ENCODE results near the gene GAD2. TPM values are rescaled to one million over a fixed set of nuclear protein-coding genes. Genes with fewer than 3 reads are reported as not detected.
A peak's percentile ranks its signal among the peaks of the same experiment; 100 is the strongest.
"Not testable (repeated sequence)": the region's sequence is repeated elsewhere in the genome, so short reads cannot be mapped to it uniquely, and the experiment has no call there.

Gene GAD2
- total and polyA plus RNA-seq, 5 donors, result not detected

- intact Hi-C loops (cut with DNase I), result no loop called here
Observed at GRCh38 chr10:26318672-26319071, 102.1 kb downstream of the GAD2 start.

GRCh38 chr10:26323219-26323618 is 106.6 kb downstream of the GAD2 start:
- intact Hi-C loops (cut with DNase I), result no loop called here
- no peak for DNase-seq
- ATAC-seq, result no peak

More at GRCh38 chr10:26318672-26319071, 102.1 kb downstream of the GAD2 start:
- WGBS, result 52% methylated on average over 5 of the region's 5 CpGs
- Histone ChIP-seq H3K27ac (ENCODE audit: low read length) (no peak overlapping the region), H3K9me3 (ENCODE audit: control insufficient read depth, low read length) (no peaks in the 10 kb centered on the region), H3K4me3 (ENCODE audit: low read length) (no peak overlapping the region), H3K4me1 (ENCODE audit: control insufficient read depth, insufficient read depth, low read length) (no peaks in the 10 kb centered on the region), H3K27me3 (ENCODE audit: control insufficient read depth, insufficient read depth) (no peaks in the 10 kb centered on the region)
- DNase-seq (peak in 1 of 3 donors; percentile 24), ATAC-seq (no peak)

GRCh38 chr10:26326851-26327250 is 110.3 kb downstream of the GAD2 start:
- H3K9me3 ChIP-seq (ENCODE audit: control insufficient read depth, low read length), result no peaks in the 10 kb centered on the region
- DNase-seq, result no peak
- H3K27ac ChIP-seq (ENCODE audit: low read length), result no peak overlapping the region
- H3K27me3 ChIP-seq (ENCODE audit: control insufficient read depth, insufficient read depth), result no peaks in the 10 kb centered on the region
- no peak overlapping the region for H3K4me3 ChIP-seq (ENCODE audit: low read length)
- intact Hi-C loops (cut with DNase I), result no loop called here
- ATAC-seq, result no peak
- H3K4me1 ChIP-seq (ENCODE audit: control insufficient read depth, insufficient read depth, low read length), result no peaks in the 10 kb centered on the region
- 83% methylated on average over 3 of the region's 3 CpGs for WGBS

More at GRCh38 chr10:26323219-26323618, 106.6 kb downstream of the GAD2 start:
- H3K27me3 ChIP-seq (ENCODE audit: control insufficient read depth, insufficient read depth), result no peaks in the 10 kb centered on the region
- H3K9me3 ChIP-seq (ENCODE audit: control insufficient read depth, low read length), result no peaks in the 10 kb centered on the region
- no peak overlapping the region for H3K4me3 ChIP-seq (ENCODE audit: low read length)
- H3K27ac ChIP-seq (ENCODE audit: low read length), result no peak overlapping the region
- no peaks in the 10 kb centered on the region for H3K4me1 ChIP-seq (ENCODE audit: control insufficient read depth, insufficient read depth, low read length)
- WGBS, result 70% methylated on average over 3 of the region's 3 CpGs

- WGBS, result 85% methylated on average over 4 of the region's 4 CpGs
- Histone ChIP-seq H3K27me3 (ENCODE audit: control insufficient read depth, insufficient read depth) (no peaks in the 10 kb centered on the region), H3K27ac (ENCODE audit: low read length) (no peak overlapping the region), H3K9me3 (ENCODE audit: control insufficient read depth, low read length) (no peaks in the 10 kb centered on the region), H3K4me3 (ENCODE audit: low read length) (no peak overlapping the region), H3K4me1 (ENCODE audit: control insufficient read depth, insufficient read depth, low read length) (no peaks in the 10 kb centered on the region)
- DNase-seq, result no peak
- intact Hi-C loops (cut with DNase I), result no loop called here
- no peak for ATAC-seq
Observed at GRCh38 chr10:26327811-26328210, 111.2 kb downstream of the GAD2 start.

- H3K27ac ChIP-seq (ENCODE audit: low read length), result no peak overlapping the region
- ATAC-seq (no peak), DNase-seq (no peak)
- H3K4me1 ChIP-seq (ENCODE audit: control insufficient read depth, insufficient read depth, low read length), result no peaks in the 10 kb centered on the region
- intact Hi-C loops (cut with DNase I), result no loop called here
- 71% methylated on average over 3 of the region's 3 CpGs for WGBS
- no peaks in the 10 kb centered on the region for H3K9me3 ChIP-seq (ENCODE audit: control insufficient read depth, low read length)
- H3K27me3 ChIP-seq (ENCODE audit: control insufficient read depth, insufficient read depth), result no peaks in the 10 kb centered on the region
- H3K4me3 ChIP-seq (ENCODE audit: low read length), result no peak overlapping the region
Observed at GRCh38 chr10:26331371-26331770, 114.8 kb downstream of the GAD2 start.

GRCh38 chr10:26334232-26334931 is 117.8 kb downstream of the GAD2 start:
- Histone ChIP-seq H3K27me3 (ENCODE audit: control insufficient read depth, insufficient read depth) (no peaks in the 10 kb centered on the region), H3K27ac (ENCODE audit: low read length) (no peak overlapping the region), H3K4me1 (ENCODE audit: control insufficient read depth, insufficient read depth, low read length) (no peaks in the 10 kb centered on the region), H3K4me3 (ENCODE audit: low read length) (no peak overlapping the region), H3K9me3 (ENCODE audit: control insufficient read depth, low read length) (no peaks in the 10 kb centered on the region)
- intact Hi-C loops (cut with DNase I), result loop anchor here in 2 of 4 donors (2.0 kb wide), 1 partner anchor 222 kb away; no protein-coding TSS in a partner anchor
- ATAC-seq, result no peak
- WGBS, result 66% methylated on average over 4 of the region's 4 CpGs
- DNase-seq, result no peak

GRCh38 chr10:26334932-26335573 is 118.5 kb downstream of the GAD2 start:
- ATAC-seq, result peak; percentile 66 to 75
- intact Hi-C loops (cut with DNase I), result loop anchor here (2.0 to 5.0 kb wide), 2 partner anchors 222 kb away; no protein-coding TSS in a partner anchor
- Histone ChIP-seq H3K27ac (ENCODE audit: low read length) (no peak overlapping the region), H3K4me1 (ENCODE audit: control insufficient read depth, insufficient read depth, low read length) (no peaks in the 10 kb centered on the region), H3K27me3 (ENCODE audit: control insufficient read depth, insufficient read depth) (no peaks in the 10 kb centered on the region), H3K4me3 (ENCODE audit: low read length) (no peak overlapping the region), H3K9me3 (ENCODE audit: control insufficient read depth, low read length) (no peaks in the 10 kb centered on the region)
- DNase-seq, result peak; percentile 38 to 61 (median 50)
- 10% methylated on average over 7 of the region's 7 CpGs for WGBS

- DNase-seq, result no peak
- H3K27me3 ChIP-seq (ENCODE audit: control insufficient read depth, insufficient read depth), result no peaks in the 10 kb centered on the region
- no peak overlapping the region for H3K4me3 ChIP-seq (ENCODE audit: low read length)
- H3K27ac ChIP-seq (ENCODE audit: low read length), result no peak overlapping the region
- H3K4me1 ChIP-seq (ENCODE audit: control insufficient read depth, insufficient read depth, low read length), result no peaks in the 10 kb centered on the region
- ATAC-seq, result no peak
- 56% methylated on average over 6 of the region's 6 CpGs for WGBS
- intact Hi-C loops (cut with DNase I), result loop anchor here (2.0 to 5.0 kb wide), 2 partner anchors 221 to 222 kb away; no protein-coding TSS in a partner anchor
- H3K9me3 ChIP-seq (ENCODE audit: control insufficient read depth, low read length), result no peaks in the 10 kb centered on the region
Observed at GRCh38 chr10:26335574-26336093, 119.1 kb downstream of the GAD2 start.

- Histone ChIP-seq H3K9me3 (ENCODE audit: control insufficient read depth, low read length) (no peaks in the 10 kb centered on the region), H3K27ac (ENCODE audit: low read length) (no peak overlapping the region), H3K4me3 (ENCODE audit: low read length) (no peak overlapping the region), H3K4me1 (ENCODE audit: control insufficient read depth, insufficient read depth, low read length) (no peaks in the 10 kb centered on the region), H3K27me3 (ENCODE audit: control insufficient read depth, insufficient read depth) (no peaks in the 10 kb centered on the region)
- intact Hi-C loops (cut with DNase I), result loop anchor here in 2 of 4 donors (5.0 kb wide), 1 partner anchor 220 kb away; no protein-coding TSS in a partner anchor
- peak in 1 of 2 donors; percentile 29 for ATAC-seq
- DNase-seq, result no peak
- 63% methylated on average over 2 of the region's 2 CpGs for WGBS
Observed at GRCh38 chr10:26336979-26337378, 120.4 kb downstream of the GAD2 start.

GRCh38 chr10:26341701-26342100 is 125.1 kb downstream of the GAD2 start:
- H3K9me3 ChIP-seq (ENCODE audit: control insufficient read depth, low read length), result no peaks in the 10 kb centered on the region
- ATAC-seq, result no peak
- intact Hi-C loops (cut with DNase I), result no loop called here
- no peak overlapping the region for H3K4me3 ChIP-seq (ENCODE audit: low read length)
- no peaks in the 10 kb centered on the region for H3K27me3 ChIP-seq (ENCODE audit: control insufficient read depth, insufficient read depth)
- no peak for DNase-seq
- no peaks in the 10 kb centered on the region for H3K4me1 ChIP-seq (ENCODE audit: control insufficient read depth, insufficient read depth, low read length)
- H3K27ac ChIP-seq (ENCODE audit: low read length), result no peak overlapping the region

GRCh38 chr10:26348821-26349417 is 132.3 kb downstream of the GAD2 start:
- ATAC-seq; H3K4me1 ChIP-seq (ENCODE audit: control insufficient read depth, insufficient read depth, low read length); DNase-seq; H3K4me3 ChIP-seq (ENCODE audit: low read length); H3K9me3 ChIP-seq (ENCODE audit: control insufficient read depth, low read length); H3K27ac ChIP-seq (ENCODE audit: low read length); intact Hi-C loops (cut with DNase I); H3K27me3 ChIP-seq (ENCODE audit: control insufficient read depth, insufficient read depth): not testable (repeated sequence)
- 54% methylated on average over 9 of the region's 9 CpGs for WGBS

All from right cardiac atrium (tissue), 5 donors.